HG03025 (cell line): ENCODE measurements around the gene EDRF1.

Experiments used
- ATAC-seq: cut with Tn5 transposase; IDR thresholded peaks from one replicate; pipeline ENCODE4 v1.9.1; 2021; ENCODE audit warnings: mild to moderate bottlenecking, moderate library complexity; ENCODE audit not compliant: unreplicated experiment, low FRiP score

Gene EDRF1

DNA sequence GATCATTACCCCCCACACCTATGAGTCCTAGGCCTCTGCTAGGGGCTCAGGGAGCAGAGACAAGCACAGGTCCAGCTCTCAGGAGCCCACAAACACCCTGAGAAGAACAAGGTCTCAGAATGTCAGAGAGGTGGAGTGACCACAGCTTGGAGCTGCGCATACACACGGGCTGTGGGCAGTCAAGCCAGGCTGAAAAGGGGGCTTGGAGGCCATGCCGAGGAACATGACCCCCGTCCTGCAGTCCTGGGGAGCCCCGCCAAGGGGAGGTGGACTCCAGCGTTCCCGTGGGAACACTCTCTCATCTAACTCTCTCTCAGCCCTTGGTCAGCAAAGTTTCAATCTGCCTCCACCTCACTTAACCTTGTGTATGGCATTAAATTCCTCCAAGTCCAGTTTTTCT is 63.9 kb downstream of the EDRF1 start:
- ATAC-seq, result no peak

DNA sequence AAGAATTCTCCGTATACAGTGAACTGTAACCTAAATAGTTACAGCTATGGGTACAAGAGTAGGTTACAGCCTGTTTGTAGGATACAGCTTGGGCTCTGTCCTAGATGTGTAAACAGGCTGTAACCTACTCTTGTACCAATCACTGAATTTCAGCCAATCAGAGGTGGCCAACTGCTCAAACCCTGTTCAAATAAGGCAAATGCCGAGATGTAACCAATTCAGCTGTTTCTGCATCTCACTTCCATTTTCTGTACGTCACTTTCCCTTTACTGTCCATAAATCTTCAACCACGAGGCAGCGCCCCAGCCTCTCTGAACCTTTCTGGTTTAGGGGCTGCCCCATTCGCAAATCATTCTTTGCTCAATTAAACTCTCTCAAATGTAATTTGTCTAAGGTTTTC is 64.4 kb downstream of the EDRF1 start:
- peak; percentile 66 for ATAC-seq

DNA sequence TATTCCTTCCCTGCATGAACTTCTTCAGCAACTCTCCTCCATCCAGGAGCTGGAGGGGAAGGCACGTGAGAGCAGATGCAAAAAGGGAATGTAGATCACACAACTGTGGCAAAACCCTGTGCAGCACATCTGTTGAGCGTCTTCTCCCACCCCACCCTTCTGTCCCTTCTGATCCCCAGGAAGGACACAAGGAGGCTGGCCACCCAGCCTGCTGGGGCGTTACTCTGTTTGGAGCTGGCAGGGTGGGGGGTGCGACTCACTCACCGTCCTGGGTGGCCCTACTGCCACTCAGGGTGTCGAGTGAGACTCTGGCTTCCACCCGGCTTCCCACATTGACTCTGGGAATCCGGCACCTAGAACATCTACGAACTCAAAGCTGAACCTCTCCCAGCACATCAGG is 66.3 kb downstream of the EDRF1 start:
- no peak for ATAC-seq

DNA sequence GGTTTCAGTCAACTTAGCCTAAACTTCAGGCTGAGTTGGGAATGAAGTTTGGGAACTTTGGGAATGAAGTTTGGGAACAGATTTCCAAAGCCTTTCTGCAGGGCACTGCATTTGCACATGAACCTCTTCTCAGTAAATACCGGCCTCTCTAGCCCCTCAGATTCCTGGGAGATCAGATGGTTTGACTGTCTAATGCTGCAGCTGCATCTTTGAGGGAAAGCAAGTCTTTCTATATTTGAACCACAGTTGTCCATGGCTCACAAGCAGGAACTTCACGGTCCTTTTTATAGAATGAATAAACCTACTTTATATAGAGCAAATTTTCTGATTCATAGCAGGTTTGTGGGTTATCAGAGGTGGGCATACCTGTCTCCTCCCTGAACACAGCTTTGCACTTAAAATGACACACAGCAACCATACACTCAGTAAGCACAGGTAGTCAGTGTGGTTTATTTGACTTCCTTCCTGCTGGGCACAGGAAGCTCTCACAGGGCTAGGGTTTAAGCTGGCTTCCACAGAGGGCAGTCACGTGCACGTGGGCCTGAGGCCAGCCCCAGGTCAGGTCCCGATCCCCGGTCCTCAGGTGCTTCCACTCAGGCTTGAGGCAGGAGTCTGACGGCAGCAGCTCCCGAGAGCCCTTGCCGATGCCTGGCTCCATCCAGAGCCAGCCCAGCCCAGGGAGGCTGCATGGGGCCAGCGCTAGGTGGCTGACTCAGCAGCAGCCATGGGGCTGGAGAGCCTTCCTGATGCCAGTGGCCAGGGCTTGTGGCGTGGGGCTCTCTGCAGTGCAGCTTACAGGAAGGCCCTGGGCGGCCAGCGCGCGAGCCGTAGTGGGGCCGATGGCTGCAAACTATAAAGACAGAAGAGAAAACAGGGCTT is 68.9 kb downstream of the EDRF1 start:
- no peak for ATAC-seq

DNA sequence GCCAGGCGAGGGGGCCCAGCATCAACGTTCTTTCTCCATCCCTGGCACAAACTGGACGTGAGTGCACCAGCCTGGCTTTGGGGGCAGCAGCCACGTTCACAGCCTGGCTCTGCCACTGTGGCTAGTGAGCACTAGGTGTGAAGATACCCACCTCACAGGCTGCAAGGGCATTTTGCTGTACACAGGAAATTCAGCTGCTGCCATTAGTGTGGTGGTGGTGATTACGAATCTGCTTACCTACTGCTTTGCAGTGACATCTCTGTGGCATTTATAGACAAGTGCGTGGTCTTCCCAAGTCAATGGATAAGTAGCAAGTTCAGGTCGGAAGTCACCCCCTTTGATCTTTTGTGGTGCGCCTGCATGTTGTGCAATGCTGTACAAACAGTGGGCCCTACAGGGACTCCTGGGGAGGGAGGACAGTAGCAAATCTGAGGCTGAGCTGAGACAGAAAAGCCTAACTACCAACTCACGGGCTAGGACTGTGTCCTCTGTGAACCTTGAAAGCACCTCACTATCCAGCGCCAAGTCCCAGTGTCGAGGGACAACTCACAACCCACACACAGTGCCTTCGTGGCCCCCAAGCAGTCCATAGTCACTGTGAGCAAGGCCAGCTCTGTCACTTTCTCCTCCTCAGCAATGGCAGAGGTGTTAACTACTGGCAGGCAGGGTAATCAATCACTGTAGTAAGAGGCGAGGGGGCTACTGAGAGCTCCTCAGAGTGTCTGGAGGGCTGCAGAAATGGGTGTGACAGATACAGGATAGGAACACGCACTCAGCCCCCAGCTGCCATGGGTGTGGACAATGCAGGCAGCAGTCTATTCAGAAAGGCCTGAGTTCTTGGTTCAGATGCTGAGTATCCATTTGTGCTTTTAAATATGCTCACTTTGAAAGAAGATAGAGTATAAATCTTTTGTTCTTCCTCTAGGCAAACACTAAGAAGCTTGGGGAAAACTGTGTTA is 73.1 kb downstream of the EDRF1 start:
- ATAC-seq, result no peak

DNA sequence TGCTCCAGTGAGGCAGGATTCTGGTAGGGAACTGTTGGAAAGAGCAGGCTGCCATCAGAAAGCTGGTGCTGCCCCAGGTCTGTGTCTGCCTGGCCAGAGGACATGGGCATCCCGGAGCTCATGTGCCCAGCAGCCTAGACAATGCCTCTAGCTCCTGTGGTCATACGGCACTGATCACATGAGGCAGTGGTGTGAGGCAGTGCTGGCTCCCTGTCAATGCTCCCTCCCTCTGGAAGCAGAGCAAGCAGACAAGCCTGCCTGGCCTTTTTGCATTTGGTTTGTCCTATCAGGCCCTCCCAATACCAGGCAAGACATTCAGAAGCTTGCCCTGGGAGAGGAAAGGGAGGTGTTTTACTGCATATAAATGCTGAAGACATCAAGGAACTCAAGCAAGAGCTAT is 75.6 kb downstream of the EDRF1 start:
- ATAC-seq, result no peak

DNA sequence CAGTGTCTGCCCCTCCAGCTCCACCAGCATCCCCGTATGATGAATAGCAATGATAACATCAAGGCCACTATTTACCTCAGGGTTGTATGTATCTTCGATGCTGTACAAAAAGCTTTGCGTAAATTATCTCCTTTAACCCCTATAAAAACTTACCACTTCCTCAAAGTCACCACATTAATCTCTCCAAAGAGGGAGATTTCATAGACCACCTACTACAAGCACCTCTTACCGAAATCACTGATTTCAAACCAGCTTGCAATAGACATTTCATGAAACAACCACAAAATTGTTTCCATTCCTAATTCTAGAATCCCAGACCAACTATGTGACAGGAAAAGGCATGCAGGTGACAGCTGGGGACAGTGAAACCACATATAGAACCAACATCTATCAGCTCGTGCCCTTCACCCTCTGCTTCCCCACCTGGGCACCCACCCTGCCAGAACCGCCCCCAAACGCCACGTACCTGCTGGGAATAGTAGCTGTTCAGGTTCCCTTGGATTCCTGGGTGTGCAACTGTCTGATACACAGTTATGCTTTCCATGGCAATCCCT is 76.2 kb downstream of the EDRF1 start:
- ATAC-seq, result no peak

DNA sequence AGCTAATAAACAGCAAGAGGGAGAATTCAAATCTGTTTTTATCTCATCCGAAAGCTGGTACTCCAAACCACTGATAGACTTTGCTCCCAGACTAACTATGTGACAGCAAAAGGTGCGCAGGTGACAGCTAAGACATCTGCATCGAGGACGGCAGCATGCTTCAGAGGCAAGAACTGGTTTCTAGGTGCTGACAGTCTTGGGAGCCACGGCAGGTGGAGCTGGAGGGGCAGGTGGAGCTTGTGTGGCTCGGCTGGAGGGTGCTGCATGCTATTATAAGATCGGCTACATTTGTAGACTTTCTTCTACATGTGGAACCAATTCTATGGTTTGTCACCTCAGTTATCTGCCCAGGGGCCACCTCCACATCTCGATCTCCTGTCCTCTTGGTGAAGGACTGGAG is 77.9 kb downstream of the EDRF1 start:
- ATAC-seq, result no peak

DNA sequence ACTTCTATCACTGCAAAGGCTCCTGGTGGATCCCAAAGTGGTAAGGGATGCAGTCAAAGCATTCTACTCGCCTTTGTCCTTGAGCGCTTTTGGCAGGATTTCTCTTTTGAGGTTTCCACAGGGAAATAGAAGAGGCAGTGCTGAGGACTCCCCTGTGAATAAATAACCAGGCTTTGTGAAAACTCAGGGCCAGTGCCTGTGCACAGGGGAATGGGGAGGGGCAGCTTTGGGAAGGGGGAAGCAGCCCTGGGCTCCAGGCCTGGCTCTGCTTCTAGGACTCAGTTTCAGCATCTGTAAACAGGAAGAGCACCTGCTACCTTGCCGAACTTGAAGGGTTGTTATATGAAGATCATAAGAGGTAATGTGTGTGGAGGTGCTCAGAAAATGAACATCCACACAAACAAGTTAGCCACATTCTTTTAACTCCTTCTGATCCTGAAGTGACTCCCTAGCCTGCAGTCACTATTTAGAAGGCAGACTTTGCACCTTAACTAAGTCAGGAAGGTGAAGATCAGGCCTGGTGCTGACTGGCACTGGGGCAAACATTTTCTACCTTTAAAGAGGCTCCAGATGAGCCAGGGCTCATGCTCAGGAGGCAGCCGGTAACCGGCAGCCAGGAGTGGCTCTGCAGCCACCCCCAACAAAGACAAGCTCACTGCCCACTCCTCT is 78.6 kb downstream of the EDRF1 start:
- ATAC-seq, result no peak

DNA sequence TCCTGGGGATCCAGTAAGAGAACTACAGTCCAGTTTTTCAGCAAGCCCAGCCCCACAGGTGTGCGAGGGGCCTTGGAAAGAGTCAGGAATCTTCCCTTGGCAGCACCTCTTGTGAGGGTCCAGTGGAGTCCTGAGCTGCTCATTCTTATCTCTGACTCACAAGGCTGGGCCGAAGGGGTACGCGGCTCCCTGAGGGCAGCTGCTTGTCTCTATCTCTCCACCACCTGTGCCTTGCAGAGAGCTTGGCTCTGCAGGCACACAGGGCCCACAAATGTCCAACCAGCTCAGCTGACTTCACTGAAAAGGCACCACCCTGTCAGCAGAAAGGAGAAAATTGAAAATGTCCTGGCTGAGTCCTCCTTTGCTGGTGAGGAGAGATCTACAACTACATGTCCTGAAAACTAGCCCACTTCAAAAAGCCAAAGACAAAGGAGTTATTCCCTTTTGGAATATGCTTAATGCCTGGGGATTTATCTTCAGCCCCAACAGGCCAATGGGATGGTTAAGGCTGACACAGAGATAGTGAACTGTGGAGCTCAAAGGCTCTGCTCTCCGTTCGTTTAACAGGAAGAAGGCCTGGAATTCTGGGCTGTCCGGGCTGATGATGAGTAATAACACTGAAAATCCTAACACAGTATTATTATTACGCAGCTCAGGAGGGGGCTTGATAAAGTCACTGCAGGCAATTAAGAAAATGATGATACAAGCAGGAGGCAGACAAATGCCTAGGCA is 80.1 kb downstream of the EDRF1 start:
- ATAC-seq, result no peak

DNA sequence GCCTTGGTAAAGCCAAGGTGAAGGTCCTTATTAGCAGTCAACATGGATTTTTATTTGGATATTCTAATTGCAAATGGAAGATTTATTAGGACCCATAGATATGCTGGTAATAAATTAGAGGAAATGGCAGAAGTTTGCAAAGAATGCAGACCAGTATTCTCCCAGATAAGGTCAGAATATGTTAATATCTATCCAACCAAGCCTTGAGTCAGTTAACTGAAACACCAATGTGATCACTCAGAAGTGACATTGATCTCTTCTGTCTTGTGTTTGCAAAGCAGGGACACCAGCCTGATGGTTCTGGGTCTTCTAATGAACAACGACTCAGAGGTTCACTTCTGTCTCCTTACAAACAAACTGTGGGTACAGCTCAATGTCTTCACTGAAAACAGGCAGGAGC is 82.1 kb downstream of the EDRF1 start:
- ATAC-seq, result no peak

DNA sequence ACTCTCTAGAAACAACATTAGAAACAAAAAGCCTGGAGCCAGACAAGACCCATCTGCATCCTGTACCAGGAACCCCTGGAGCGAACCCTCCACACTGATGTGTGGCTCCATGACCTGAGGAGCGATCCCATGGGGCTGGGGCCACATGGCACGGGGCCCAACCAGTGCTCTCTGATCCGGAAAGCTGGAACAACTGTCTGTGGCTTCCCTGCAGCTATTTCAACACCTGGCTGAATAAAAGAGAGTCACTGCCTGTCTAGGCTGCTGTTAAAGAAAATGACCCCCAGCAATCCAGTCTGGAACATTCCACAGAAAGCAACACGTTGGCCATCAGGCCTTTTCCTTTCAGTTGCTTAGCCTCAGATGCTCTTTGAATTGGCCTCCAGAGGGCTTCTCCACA is 82.6 kb downstream of the EDRF1 start:
- no peak for ATAC-seq

DNA sequence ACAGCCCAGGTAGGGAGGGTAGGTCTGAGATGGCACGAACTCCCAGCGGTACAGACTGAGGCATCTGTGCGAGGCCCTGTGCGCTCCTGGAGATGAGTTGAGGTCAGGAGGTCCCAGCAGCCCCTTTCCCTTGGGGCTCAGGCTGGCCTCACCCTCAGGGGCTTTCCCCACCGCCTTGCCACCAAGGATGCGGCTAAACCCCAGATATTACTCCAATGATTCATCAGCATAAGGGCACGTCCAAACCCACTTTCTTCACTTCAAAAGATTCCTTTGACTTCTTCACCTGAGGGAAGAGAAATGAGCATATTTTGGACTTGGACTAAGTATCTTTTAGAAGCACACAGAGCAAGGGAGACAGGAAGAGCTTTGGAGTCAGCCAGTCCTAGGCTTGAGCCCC is 83.2 kb downstream of the EDRF1 start:
- ATAC-seq, result no peak

DNA sequence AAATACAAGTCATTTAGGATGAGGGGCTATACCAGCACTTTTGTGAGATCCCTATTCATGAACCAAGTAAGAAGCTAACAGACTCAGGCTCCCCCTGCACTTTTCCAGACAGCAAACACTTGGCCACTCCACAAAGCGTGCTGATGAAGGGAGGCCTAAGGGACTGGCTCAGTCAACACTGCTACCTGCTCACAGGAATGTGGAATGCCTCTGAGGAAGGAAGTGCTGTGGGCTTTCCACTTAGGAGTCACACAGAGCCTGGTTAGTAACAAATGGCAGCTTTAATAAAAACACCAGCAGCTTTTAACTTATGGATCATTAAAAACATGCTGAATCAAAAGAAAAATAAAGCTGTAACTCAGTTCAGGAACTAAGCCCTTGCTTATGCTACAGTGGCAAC is 88.5 kb downstream of the EDRF1 start:
- no peak for ATAC-seq

DNA sequence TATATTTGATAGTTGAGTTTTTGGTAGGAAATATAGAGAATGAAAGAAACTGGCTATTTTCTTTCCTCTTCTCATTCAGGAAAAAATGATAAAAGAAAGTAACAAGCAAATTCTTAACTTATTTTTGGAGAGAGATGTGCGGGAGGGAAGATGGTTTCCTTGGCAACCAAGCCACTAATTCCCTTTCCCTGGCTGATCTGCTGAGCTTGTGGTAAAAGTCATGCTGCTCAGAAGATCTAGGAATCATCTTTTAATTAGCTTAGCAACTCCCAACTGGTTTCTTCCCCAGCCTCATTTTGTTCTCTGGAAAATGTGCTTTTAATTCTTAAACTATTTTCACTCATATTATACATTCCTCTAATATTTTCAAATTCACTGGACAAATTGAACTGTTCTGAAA is 91.7 kb downstream of the EDRF1 start:
- ATAC-seq, result no peak

DNA sequence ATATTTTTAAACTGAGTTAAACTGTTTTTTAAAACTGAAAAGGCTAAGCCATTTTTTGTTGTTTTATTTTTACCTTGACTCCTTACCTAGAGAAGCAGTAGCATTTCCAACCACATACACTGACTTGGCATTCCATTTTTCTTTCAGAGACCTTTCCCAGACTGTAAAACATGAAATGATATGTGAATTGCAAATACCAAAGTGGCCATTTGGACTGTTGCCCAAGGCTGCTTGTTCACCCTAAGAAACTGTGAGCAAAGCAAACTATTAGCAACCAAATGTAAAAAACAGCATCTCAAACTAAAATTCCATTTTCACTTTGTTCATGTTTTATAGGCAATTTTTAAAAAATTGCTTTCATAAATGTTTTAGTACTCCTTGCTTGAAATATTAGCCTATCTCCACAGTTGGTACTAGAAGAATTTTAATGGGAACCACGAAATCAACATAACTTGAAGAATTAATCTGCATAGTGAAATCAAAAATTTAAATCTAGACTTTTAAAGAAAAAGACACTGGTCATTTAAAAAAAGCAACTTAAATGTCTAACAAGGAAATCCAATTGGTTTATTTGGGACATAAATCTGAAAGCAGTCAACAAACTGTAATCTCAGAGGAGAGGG is 92.7 kb downstream of the EDRF1 start:
- no peak for ATAC-seq
